DMS 273 treated with DMSO at 0.1 percent for 48 hours (cell line): ENCODE data around the gene RBM47.
"Not testable (repeated sequence)": the region's sequence is repeated elsewhere in the genome, so short reads cannot be mapped to it uniquely, and the experiment has no call there.

Experiments used
- DNase-seq: peaks from one replicate; lab custom pipeline; 2025; lab: John Stamatoyannopoulos, UW

RBM47 gene

GRCh38 chr4:40441430-40441829, 188.2 kb downstream of the RBM47 start:
- no peak for DNase-seq

GRCh38 chr4:40439519-40439918, 190.1 kb downstream of the RBM47 start:
- DNase-seq = no peak

GRCh38 chr4:40438384-40439026, 191.2 kb downstream of the RBM47 start:
- no peak for DNase-seq

GRCh38 chr4:40437741-40438383, 191.8 kb downstream of the RBM47 start:
- no peak for DNase-seq

GRCh38 chr4:40435306-40435705, 194.4 kb downstream of the RBM47 start:
- not testable (repeated sequence) for DNase-seq

- DNase-seq = no peak
These were observed 195.5 kb downstream of the RBM47 start for GRCh38 chr4:40434126-40434687.

GRCh38 chr4:40432504-40432903, 197.2 kb downstream of the RBM47 start:
- DNase-seq = no peak

GRCh38 chr4:40427871-40428270, 201.8 kb downstream of the RBM47 start:
- DNase-seq = not testable (repeated sequence)

- no peak for DNase-seq
These were observed 202.5 kb downstream of the RBM47 start for GRCh38 chr4:40427128-40427527.

- DNase-seq = no peak
These were observed 203.7 kb downstream of the RBM47 start for GRCh38 chr4:40425799-40426574.

- DNase-seq = no peak
These were observed 205.9 kb downstream of the RBM47 start for GRCh38 chr4:40423735-40424134.

GRCh38 chr4:40421839-40422708, 207.6 kb downstream of the RBM47 start:
- DNase-seq = no peak

GRCh38 chr4:40419231-40419912, 210.3 kb downstream of the RBM47 start:
- DNase-seq = no peak

- DNase-seq = no peak
These were observed 211.0 kb downstream of the RBM47 start for GRCh38 chr4:40418430-40419230.

GRCh38 chr4:40417941-40418340, 211.7 kb downstream of the RBM47 start:
- no peak for DNase-seq

- DNase-seq = no peak
These were observed 215.0 kb downstream of the RBM47 start for GRCh38 chr4:40414673-40415072.

GRCh38 chr4:40412866-40413795, 216.5 kb downstream of the RBM47 start:
- DNase-seq = no peak

GRCh38 chr4:40412388-40412787, 217.3 kb downstream of the RBM47 start:
- DNase-seq = no peak

- no peak for DNase-seq
These were observed 219.8 kb downstream of the RBM47 start for GRCh38 chr4:40409835-40410234.
